Right atrium auricular region (tissue), 2 donors: ENCODE data around the gene GAN. TPM values are rescaled to one million over a fixed set of nuclear protein-coding genes. Genes with fewer than 3 reads are reported as not detected.

Experiments
- DNase-seq: peaks from one replicate; pipeline ENCODE4 v3.0.0-alpha.2; 2019; ENCODE audit warnings: low spot score
- H3K27ac ChIP-seq, 2 donors: fragments of 200-600 bp; sonication (generic); 1 replicate in 1 of 2; 2 replicates in 1 of 2; pipeline ENCODE4 v1.5.1; 2016 to 2019
- H3K27me3 ChIP-seq, 2 donors: fragments of 200-600 bp; sonication (generic); one replicate each; pipeline versions ENCODE4 v1.5.1 to v1.6.0; 2017 to 2019
- H3K36me3 ChIP-seq: fragments of 200-600 bp; sonication (generic); one replicate; pipeline ENCODE4 v1.5.1; 2016
- H3K4me1 ChIP-seq, 2 donors: fragments of 200-600 bp; sonication (generic); one replicate each; pipeline versions ENCODE4 v1.5.1 to v1.6.0; 2017 to 2019
- H3K4me3 ChIP-seq, 2 donors: fragments of 200-600 bp; sonication (generic); 1 replicate in 1 of 2; 2 replicates in 1 of 2; pipeline ENCODE4 v1.5.1; 2017 to 2019; ENCODE audit warnings: mild to moderate bottlenecking in 1 of 2, moderate library complexity in 1 of 2
- H3K9me3 ChIP-seq, 2 donors: fragments of 200-600 bp; sonication (generic); one replicate each; pipeline ENCODE4 v1.5.1; 2019
- total RNA-seq, 2 donors: library from RNA; depleted of rRNA; stranded (reverse); fragments of >200 nt; gene quantifications; one replicate each; pipeline ENCODE4 v1.1.0, GENCODE V29; 2016
- TF ChIP-seq, protein P1 (sequence below), 2 donors: fragments of 200-600 bp; sonication (generic); IDR thresholded peaks; one replicate each; pipeline ENCODE4 v1.5.1; 2019; ENCODE audit warnings: antibody characterized with exemption in 2 of 2

The GAN gene
- total RNA-seq, 2 donors from 2014 or later = 8.8 to 10.7 TPM

DNA sequence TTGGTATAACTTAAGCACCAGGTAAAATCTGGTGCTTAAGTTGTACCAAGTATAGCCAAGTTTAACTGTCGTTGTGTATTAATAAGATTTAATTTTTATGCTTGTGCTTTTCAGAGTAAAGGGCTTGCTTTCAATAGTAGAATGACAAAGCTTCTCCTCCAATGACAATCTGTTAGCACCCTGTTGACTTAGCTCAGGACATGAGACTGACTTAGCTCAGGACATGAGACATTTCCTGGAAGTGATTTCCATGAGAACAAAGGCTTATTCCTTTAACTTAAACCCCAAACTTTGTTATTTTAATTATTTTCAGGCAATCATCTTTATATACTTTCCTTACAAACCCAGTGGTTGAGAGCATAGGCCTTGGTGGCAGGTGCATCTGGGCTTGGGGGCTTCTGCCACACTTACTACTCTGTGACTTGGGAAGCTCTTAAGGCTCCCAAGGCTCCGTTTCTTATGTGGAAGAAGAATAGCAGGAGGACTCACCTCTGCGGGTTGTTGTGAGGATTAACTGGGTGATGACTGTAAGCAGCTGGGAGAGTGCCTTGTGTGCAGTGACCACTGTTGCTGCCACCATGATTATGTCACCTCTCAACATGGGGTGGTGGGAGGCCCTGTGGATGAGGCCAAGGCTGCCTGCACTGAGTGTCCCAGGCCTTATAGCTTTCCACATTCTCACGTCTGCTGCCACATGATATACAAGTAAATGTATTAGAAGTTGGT, 70.4 kb downstream of the GAN start:
- TF ChIP-seq, protein P1, sequence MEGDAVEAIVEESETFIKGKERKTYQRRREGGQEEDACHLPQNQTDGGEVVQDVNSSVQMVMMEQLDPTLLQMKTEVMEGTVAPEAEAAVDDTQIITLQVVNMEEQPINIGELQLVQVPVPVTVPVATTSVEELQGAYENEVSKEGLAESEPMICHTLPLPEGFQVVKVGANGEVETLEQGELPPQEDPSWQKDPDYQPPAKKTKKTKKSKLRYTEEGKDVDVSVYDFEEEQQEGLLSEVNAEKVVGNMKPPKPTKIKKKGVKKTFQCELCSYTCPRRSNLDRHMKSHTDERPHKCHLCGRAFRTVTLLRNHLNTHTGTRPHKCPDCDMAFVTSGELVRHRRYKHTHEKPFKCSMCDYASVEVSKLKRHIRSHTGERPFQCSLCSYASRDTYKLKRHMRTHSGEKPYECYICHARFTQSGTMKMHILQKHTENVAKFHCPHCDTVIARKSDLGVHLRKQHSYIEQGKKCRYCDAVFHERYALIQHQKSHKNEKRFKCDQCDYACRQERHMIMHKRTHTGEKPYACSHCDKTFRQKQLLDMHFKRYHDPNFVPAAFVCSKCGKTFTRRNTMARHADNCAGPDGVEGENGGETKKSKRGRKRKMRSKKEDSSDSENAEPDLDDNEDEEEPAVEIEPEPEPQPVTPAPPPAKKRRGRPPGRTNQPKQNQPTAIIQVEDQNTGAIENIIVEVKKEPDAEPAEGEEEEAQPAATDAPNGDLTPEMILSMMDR (IDR thresholded peaks at IDR 0.05) = no peak
- Histone ChIP-seq H3K36me3 (no peaks in the 10 kb centered on the region), H3K4me1 (peaks cover 0 to 5% of the 10 kb centered on the region in 2 donors), H3K27ac (peak overlapping the region; percentile 30 to 40), H3K9me3 (no peaks in the 10 kb centered on the region), H3K27me3 (no peaks in the 10 kb centered on the region), H3K4me3 (no peak overlapping the region)
- no peak for DNase-seq

DNA sequence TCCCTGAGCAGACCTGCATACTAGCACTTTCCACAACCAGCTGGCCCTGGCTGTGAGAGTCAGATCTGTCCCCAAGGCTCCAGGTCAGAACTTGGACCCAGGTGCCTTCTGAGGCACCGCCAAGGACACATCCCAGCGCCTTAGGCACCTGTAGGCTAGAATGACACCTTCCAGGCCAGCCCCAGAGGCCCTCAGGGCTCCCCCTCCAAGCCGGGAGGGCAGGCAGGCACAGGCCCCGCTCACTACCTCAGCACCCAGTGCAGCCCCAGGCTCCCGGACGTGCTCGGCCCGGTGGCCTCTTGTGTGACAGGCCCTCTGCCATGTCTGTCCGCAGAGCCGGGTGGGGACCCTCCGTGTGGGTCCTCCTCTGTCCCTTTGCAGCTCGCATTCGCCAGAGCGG, 73.6 kb downstream of the GAN start:
- Histone ChIP-seq H3K27ac (no peak overlapping the region), H3K9me3 (no peaks in the 10 kb centered on the region), H3K27me3 (no peaks in the 10 kb centered on the region), H3K36me3 (peaks cover 11% of the 10 kb centered on the region), H3K4me1 (peaks cover 0 to 5% of the 10 kb centered on the region in 2 donors), H3K4me3 (no peak overlapping the region)
- DNase-seq = no peak
- TF ChIP-seq, protein P1 (IDR thresholded peaks at IDR 0.05) = no peak

DNA sequence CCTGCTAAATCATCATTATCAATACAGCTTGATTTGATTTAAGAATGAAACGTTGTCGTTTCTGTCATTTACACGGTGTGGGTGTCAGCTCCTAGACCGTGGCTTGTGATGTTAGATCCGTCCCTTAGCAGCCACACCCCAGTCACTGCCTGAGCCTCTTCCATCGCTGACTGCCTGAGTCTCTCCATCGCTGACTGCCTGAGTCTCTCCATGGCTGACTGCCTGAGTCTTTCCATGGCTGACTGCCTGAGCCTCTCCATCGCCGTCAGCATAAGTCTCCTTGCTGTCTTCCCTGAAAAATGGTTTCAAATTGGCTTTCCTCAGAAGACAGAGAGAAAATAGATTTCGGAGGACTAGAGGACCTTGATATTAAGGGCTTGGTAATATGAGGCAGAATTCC, 76.1 kb downstream of the GAN start:
- H3K27ac ChIP-seq = no peak overlapping the region
- no peak for DNase-seq
- no peak overlapping the region for H3K4me3 ChIP-seq
- H3K36me3 ChIP-seq = peaks cover 11% of the 10 kb centered on the region
- H3K4me1 ChIP-seq = peaks cover 0 to 13% of the 10 kb centered on the region in 2 donors
- TF ChIP-seq, protein P1 (IDR thresholded peaks at IDR 0.05) = no peak
- no peaks in the 10 kb centered on the region for H3K27me3 ChIP-seq
- H3K9me3 ChIP-seq = no peaks in the 10 kb centered on the region

DNA sequence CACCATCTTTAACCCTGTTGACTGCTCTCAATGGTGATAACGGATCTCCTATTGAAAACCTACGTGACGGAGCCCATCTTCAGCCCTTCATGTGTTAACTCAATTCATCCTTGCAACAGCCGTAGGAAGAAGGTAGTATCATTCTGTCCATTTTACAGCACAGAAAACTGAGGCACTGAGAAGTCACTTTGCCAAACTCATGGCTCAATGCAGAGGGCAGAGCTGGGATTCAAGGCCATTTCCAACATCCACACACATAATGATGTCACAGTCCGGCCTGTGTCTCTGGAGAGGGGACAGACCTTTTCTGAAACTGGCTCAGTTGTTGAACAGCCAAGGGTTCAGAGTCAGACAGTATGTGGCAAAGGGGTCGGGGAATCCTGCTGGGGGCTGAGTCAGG, 77.2 kb downstream of the GAN start:
- Histone ChIP-seq H3K9me3 (no peaks in the 10 kb centered on the region), H3K4me3 (no peak overlapping the region), H3K4me1 (peaks cover 0 to 21% of the 10 kb centered on the region in 2 donors), H3K27ac (no peak overlapping the region), H3K27me3 (no peaks in the 10 kb centered on the region), H3K36me3 (peaks cover 11% of the 10 kb centered on the region)
- TF ChIP-seq, protein P1 (IDR thresholded peaks at IDR 0.05) = no peak
- DNase-seq = no peak

DNA sequence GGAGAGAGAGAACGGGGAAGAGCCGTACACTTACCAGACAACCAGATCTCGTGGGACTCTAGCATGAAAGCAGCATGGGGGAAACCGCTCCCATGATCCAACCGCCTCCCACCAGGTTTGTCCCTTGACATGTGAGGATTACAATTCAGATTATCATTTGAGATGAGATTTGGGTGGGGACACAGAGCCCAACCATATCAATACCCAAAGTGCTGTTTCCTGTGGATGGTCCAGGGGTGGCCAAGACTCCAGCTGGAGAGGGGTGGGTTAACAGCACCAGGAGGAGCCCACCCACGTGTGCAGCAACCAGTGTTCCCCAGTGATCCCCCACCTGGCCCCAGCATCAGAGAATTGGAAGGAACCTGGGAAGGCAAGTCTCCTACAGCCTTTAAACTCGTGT, 79.7 kb downstream of the GAN start:
- Histone ChIP-seq H3K27ac (no peak overlapping the region), H3K4me3 (no peak overlapping the region), H3K9me3 (no peaks in the 10 kb centered on the region), H3K4me1 (peaks cover 0 to 21% of the 10 kb centered on the region in 2 donors), H3K36me3 (peaks cover 11% of the 10 kb centered on the region), H3K27me3 (no peaks in the 10 kb centered on the region)
- TF ChIP-seq, protein P1 (IDR thresholded peaks at IDR 0.05) = no peak
- no peak for DNase-seq
